SU-DHL-6 (cell line): ENCODE measurements around the gene MARK3.

ENCODE experiments used
- H2AFZ ChIP-seq: fragments of 200-600 bp; sonication (generic); 2 replicates; pipeline ENCODE4 v1.6.1; 2014; ENCODE audit warnings: low read depth, mild to moderate bottlenecking, moderate library complexity, mixed read lengths, antibody characterized with exemption, low read length; ENCODE audit not compliant: severe bottlenecking
- H3F3A ChIP-seq: fragments of 200-600 bp; shearing (Covaris generic); 2 replicates; pipeline ENCODE4 v1.6.0; 2016; ENCODE audit warnings: antibody characterized with exemption, mild to moderate bottlenecking; ENCODE audit not compliant: insufficient read depth
- H3K27ac ChIP-seq: fragments of 200-600 bp; sonication (generic); 2 replicates; pipeline ENCODE4 v1.5.1; 2016; ENCODE audit warnings: low read depth, mild to moderate bottlenecking, low read length, moderate library complexity, mixed read lengths
- H3K27me3 ChIP-seq: fragments of 200-600 bp; sonication (generic), shearing (Covaris generic); 2 replicates; pipeline ENCODE4 v1.6.0; 2014; ENCODE audit warnings: mild to moderate bottlenecking, low read length
- H3K36me3 ChIP-seq: fragments of 200-600 bp; sonication (generic); 2 replicates; pipeline ENCODE4 v1.6.1; 2014; ENCODE audit warnings: mild to moderate bottlenecking, low read length, mixed read lengths
- H3K4me2 ChIP-seq: fragments of 300-600, 200-600 bp; shearing (Covaris generic), sonication (generic); 2 replicates; pipeline ENCODE4 v1.6.0; 2014; ENCODE audit warnings: low read length, low read depth, mild to moderate bottlenecking; ENCODE audit not compliant: poor library complexity, severe bottlenecking
- H3K4me3 ChIP-seq: fragments of 200-600 bp; sonication (generic); 2 replicates; pipeline ENCODE4 v1.5.1; 2014; ENCODE audit warnings: antibody characterized with exemption, low read length, mild to moderate bottlenecking, mixed read lengths; ENCODE audit not compliant: insufficient read depth, poor library complexity, severe bottlenecking
- H3K79me2 ChIP-seq: fragments of 200-600 bp; sonication (generic); 2 replicates; pipeline ENCODE4 v1.6.1; 2014; ENCODE audit warnings: mild to moderate bottlenecking, low read length, moderate library complexity; ENCODE audit not compliant: insufficient read depth
- H3K9ac ChIP-seq: fragments of 200-600 bp; sonication (generic); 2 replicates; pipeline ENCODE4 v1.7.0; 2014; ENCODE audit warnings: mild to moderate bottlenecking, low read length
- H3K9me2 ChIP-seq: fragments of 200-600 bp; sonication (generic); replicated peaks from 2 replicates; pipeline ENCODE4 v1.6.1; 2014; ENCODE audit warnings: low read length; ENCODE audit not compliant: insufficient read depth
- H3K9me3 ChIP-seq: fragments of 200-600 bp; sonication (generic); 2 replicates; pipeline ENCODE4 v1.6.1; 2014; ENCODE audit warnings: low read length, mixed read lengths; ENCODE audit not compliant: insufficient read depth
- H4K20me1 ChIP-seq: fragments of 200-600 bp; sonication (generic); 2 replicates; pipeline ENCODE4 v1.6.1; 2014; ENCODE audit warnings: low read depth, mild to moderate bottlenecking, antibody characterized with exemption, low read length, moderate library complexity, mixed read lengths
- EZH2phosphoT487 ChIP-seq: fragments of 200-600 bp; sonication (generic), shearing (Covaris generic); conservative IDR thresholded peaks from 2 replicates; pipeline ENCODE4 v1.6.1; 2018; ENCODE audit warnings: mild to moderate bottlenecking, antibody characterized with exemption, low read length, moderate library complexity, mixed read lengths
- TF ChIP-seq, protein P1 (sequence below): fragments of 200-600 bp; sonication (generic); IDR thresholded peaks from one replicate; pipeline ENCODE4 v1.5.1; 2017; ENCODE audit warnings: antibody characterized with exemption, mild to moderate bottlenecking, low read length, moderate library complexity; ENCODE audit not compliant: insufficient read depth, poor library complexity, severe bottlenecking

MARK3 gene

DNA sequence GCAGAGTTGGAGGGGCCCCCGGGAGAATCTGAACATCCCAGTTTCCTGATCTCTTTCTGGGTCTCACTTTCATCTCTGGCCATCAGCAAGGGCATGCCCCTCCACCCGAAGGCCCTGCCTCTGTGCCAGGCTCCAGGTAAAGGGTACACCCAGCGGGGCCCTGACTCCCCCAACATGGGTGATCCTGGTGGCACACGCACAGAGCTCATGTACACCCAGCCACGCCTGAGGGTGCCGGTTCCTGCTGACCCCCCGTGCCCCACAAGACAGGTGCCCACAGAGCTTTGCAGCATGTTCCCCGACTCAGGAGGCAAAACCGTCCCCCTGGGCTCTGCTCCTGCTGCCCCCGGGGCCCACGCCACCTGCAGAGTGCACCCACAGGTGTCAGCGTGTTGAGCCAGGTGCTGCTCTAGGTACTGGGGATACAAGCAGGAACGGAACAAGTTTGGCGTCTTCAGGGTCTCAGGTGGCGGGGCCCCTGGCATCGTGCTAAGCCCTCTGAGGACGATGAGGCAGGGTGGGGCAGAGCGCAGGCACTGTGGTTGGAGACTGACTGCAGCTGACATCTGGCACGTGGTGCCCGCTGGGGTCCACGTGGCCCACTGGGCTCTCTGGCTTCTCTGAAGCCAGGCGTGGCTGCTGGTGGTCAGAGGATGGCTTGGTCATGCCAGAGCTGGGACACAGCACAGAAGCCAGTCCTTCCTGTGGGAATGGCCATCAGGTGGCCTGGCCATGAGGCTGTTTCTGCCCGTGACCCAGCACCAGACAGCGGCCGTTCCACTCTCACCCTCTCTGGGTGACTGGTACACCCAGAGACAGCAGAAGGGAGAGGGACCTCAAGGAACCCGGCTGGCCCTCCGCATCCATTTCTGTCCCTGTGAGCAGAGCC lies 163.5 kb downstream of the MARK3 start:
- Histone ChIP-seq H3K9me2 (no peaks in the 10 kb centered on the region), H3K4me3 (no peak overlapping the region), H3K36me3 (no peaks in the 10 kb centered on the region), H3K4me2 (no peak overlapping the region), H2AFZ (no peak overlapping the region), H3F3A (no peaks in the 10 kb centered on the region), H3K9ac (no peak overlapping the region), H3K79me2 (no peaks in the 10 kb centered on the region), H4K20me1 (no peaks in the 10 kb centered on the region), H3K9me3 (no peaks in the 10 kb centered on the region), H3K27me3 (no peaks in the 10 kb centered on the region), H3K27ac (no peak overlapping the region)
- TF ChIP-seq EZH2phosphoT487: no peak
- TF ChIP-seq, protein P1, sequence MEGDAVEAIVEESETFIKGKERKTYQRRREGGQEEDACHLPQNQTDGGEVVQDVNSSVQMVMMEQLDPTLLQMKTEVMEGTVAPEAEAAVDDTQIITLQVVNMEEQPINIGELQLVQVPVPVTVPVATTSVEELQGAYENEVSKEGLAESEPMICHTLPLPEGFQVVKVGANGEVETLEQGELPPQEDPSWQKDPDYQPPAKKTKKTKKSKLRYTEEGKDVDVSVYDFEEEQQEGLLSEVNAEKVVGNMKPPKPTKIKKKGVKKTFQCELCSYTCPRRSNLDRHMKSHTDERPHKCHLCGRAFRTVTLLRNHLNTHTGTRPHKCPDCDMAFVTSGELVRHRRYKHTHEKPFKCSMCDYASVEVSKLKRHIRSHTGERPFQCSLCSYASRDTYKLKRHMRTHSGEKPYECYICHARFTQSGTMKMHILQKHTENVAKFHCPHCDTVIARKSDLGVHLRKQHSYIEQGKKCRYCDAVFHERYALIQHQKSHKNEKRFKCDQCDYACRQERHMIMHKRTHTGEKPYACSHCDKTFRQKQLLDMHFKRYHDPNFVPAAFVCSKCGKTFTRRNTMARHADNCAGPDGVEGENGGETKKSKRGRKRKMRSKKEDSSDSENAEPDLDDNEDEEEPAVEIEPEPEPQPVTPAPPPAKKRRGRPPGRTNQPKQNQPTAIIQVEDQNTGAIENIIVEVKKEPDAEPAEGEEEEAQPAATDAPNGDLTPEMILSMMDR: no peak

DNA sequence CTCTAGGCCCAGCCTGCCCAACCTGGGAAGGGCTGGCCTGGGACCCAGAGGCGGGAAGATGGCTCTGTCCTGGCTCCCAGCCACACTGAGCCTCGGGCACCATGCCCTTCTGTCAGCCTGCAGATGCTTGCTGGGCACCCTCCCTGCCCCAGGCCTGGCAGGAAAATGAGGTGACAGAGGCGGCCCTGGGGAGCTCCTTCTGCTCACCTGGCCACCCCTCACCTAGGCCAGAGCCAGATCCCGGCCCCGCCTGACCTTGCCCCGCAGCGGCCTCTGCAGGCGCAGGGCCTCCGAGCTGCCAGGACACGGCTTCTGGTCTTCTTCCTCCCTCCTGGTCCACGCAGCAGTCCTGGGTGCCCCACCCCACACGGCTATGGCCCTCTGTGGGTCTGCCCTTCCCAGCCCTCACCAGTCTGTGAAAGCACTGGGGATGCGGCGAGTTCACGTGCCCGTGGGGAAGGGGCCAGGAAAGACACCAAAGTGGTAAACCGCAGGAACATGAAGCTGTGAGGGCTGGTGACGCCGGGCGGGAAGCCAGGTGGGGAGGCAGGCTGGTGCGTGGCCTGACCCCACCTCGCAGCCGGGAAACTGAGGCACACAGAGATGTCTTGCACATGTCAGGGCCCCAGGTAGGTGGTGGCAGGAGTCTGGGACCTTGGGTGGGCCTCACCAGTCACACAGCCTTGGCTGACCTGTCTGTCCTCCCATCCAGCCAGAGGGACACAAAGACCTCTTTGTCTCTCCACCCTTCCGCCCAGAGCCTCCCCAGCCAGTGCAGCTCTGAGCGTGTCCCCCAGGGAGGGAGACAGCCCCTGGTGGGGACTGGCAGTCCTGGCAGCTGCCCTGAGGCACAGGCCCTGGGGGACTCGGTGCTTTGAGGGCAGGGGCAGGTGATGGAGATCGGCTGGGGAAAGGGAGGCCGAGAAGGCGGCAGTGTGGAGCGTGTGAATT lies 164.4 kb downstream of the MARK3 start:
- Histone ChIP-seq H3F3A (no peaks in the 10 kb centered on the region), H3K9me3 (no peaks in the 10 kb centered on the region), H4K20me1 (no peaks in the 10 kb centered on the region), H3K9ac (no peak overlapping the region), H3K79me2 (no peaks in the 10 kb centered on the region), H3K27me3 (no peaks in the 10 kb centered on the region), H3K4me2 (no peak overlapping the region), H3K36me3 (no peaks in the 10 kb centered on the region), H3K27ac (no peak overlapping the region), H3K9me2 (no peaks in the 10 kb centered on the region), H3K4me3 (no peak overlapping the region), H2AFZ (no peak overlapping the region)
- no peak for TF ChIP-seq EZH2phosphoT487
- TF ChIP-seq, protein P1: no peak

DNA sequence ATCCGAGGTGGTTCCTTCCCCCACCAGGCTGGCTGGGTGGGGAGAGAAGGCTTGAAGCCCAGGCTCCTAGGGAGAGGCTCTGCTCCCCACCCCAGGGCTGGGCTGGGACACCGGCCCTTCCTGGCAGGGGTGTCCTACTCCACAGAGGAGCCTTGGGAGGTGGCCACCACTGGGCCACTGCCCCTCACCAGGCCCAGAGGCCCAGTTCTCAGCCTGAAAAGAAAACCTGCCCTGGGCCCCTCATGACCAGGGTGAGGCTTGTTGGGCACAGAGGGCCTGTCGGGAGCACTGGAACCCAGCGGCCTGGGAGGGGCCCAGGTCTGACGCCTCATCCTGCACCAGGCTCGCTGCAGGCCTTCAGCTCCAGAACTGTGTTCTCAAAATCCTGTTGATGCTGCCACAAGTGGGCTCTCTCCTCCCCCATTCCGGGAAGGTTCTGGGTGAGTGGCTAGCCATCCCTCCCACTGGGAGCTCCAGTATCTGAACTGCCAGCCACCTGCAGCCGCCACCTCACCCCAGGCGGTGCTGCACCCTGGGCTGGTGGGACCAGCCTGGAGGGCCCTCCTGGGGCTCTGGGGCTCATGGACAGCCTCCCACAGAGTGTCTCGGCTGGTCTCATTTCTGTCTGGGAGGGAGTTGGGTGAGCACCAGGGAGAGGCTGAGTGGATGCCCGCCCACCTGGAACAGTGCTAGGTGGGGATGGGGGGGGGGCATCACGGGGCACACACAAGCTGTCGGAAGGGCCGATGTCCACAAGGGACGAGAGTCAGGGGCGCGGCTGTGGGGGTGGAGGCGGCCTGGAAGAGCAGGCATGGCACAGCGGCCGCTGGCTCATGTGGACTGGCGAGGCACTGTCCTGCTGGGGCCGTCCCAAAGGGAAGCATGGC lies 165.5 kb downstream of the MARK3 start:
- no peaks in the 10 kb centered on the region for H3K9me3 ChIP-seq
- no peaks in the 10 kb centered on the region for H4K20me1 ChIP-seq
- H3K27me3 ChIP-seq: no peaks in the 10 kb centered on the region
- H3K27ac ChIP-seq: no peak overlapping the region
- no peak overlapping the region for H2AFZ ChIP-seq
- no peaks in the 10 kb centered on the region for H3K36me3 ChIP-seq
- no peak overlapping the region for H3K9ac ChIP-seq
- no peak overlapping the region for H3K4me3 ChIP-seq
- H3K79me2 ChIP-seq: no peaks in the 10 kb centered on the region
- H3F3A ChIP-seq: no peaks in the 10 kb centered on the region
- H3K9me2 ChIP-seq: no peaks in the 10 kb centered on the region
- TF ChIP-seq, protein P1: no peak
- TF ChIP-seq EZH2phosphoT487: no peak
- H3K4me2 ChIP-seq: no peak overlapping the region
